GM19193 (cell line): Measurements from ENCODE around the gene CSF2RB.

Experiments used
- POLR2A ChIP-seq: IDR thresholded peaks from 4 replicates; pipeline ENCODE4 v1.6.1; 2011; ENCODE audit not compliant: insufficient read depth, insufficient read length; ENCODE audit errors: extremely low read depth

Gene CSF2RB

GRCh38 chr22:36879775-36880174 is 33.7 kb upstream of the CSF2RB start:
- TF ChIP-seq POLR2A = no peak

GRCh38 chr22:36881504-36882245 is 31.8 kb upstream of the CSF2RB start:
- no peak for TF ChIP-seq POLR2A

DNA sequence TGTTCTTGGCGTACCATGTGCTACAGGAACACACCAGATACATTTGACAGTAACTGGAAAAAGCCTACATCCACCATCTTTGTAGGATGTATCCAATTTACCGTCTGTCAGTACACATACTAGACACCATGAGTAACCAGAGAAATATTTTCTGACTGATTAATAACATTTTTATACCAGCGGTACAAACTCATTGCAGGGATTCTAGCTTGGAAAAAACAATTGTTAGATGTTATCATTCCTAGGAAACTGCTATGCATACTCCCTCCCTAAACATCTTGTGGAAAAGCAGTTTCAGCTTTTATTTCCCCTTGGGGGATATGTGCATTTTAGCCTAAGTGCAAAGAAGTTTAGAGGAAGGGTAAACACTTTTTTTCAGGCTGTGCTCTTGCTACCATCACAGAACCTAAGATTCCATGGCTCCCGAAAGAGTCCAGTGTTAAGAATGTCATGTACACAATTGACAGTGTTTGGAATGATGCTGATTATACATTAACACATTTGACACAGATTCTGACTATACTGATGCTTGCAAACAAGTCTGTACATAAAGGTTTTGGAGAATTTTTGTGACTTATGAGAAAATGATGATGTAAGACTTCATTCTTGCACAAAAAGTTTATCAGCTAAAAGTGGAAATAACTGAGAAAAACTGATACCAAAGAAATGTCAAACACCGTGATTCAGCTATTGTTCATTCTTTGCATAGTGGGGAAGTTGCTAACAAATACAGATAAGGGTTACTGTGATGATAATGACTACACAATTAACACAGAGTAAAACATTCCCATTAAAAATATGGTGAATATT is 28.9 kb upstream of the CSF2RB start:
- TF ChIP-seq POLR2A = no peak

DNA sequence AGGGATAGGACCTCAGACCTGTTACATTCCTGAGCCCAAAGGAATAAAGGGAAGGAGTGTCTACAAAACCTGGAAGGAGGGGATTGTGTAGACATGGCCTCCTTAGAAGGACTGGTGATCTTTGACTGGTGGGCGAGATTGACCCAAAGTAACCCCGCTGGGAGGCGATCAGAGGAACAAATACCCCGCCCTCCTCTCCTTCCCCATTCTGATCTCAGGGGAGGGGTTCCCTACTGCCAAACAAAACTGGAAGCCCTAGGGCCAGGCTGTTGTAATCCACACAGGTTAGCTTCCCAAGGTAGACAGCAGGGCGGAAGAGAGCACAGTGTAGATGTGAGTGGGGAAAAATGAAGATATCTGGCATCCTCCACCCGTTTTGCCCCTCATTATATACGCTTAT is 28.0 kb upstream of the CSF2RB start:
- no peak for TF ChIP-seq POLR2A

DNA sequence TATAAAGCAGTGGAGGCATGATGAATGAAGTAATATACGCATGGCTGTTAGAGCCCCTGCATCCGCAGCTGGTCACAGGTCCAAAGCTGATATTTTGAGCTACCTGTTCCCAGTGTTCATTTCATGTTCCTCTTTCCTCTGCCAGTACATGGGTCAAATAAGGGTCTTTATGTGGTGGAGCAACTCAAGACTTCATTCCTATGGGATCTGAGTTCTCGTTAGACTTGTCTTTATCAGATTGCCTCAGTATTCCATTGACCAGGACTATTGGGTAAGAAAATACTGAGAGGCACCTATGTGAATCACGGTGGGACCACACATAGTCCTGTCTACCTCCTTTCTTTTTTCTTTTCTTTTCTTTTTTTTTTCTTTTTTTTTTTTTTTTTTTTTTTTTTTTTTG is 27.4 kb upstream of the CSF2RB start:
- no peak for TF ChIP-seq POLR2A

- TF ChIP-seq POLR2A = no peak
Observed at GRCh38 chr22:36887162-36887561, 26.3 kb upstream of the CSF2RB start.

- no peak for TF ChIP-seq POLR2A
Observed at GRCh38 chr22:36891646-36892045, 21.8 kb upstream of the CSF2RB start.

GRCh38 chr22:36892292-36892691 is 21.1 kb upstream of the CSF2RB start:
- TF ChIP-seq POLR2A = no peak

DNA sequence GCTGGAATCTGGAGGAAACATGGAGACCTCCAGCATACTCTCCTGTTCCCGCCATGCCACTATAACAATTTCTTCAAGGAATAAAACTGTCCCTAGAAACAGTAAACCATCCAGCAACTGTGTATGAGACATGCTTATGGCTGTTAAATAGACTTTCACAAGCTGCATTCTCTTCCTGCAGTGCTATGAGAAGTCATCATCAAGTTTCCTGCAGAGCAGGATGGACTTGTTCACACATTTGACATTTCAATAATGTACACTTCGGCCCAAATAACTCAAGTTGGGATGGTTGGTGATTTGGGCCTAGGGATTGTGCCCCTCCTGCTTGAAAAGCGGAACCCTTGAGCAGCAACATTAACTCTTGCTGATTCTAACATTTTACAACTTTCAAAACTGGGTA is 20.2 kb upstream of the CSF2RB start:
- no peak for TF ChIP-seq POLR2A

DNA sequence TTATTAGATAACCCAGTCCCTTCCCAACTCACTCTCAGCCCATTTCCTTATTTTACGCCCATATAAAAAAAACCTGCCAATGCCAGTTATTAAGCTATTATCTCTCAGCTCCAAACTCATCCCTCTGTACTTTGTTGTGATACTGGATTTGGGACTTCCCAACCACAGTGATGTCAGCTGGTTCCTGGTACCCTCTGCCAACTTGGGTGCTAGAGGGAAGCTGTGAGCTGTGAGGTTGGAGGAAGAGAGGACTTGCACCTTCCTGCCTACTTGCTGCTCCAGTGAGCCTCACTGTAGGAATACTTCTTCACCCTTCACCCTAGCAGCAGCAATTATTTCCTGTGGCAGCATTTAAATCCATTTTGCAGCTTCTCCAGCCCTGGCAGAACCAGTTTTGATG is 19.2 kb upstream of the CSF2RB start:
- no peak for TF ChIP-seq POLR2A

DNA sequence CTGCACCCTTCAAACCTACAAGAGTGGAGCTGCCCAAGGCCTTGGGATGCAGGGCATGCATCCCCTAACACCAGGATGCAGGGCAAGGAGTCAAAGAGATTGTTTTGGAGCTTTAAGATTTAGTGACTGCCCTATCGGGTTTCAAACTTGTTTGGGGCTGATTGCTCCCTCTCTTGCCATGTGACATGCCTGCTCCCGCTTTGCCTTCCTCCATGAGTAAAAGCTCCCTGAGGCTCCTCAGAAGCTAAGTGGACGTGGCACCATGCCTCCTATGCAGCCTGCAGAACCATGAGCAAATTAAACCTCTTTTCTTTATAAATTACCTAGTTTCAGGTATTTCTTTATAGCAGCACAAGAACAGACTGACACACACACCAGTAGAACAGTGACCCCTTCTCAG is 15.8 kb upstream of the CSF2RB start:
- no peak for TF ChIP-seq POLR2A

- TF ChIP-seq POLR2A = no peak
Observed at GRCh38 chr22:36898690-36899089, 14.7 kb upstream of the CSF2RB start.

DNA sequence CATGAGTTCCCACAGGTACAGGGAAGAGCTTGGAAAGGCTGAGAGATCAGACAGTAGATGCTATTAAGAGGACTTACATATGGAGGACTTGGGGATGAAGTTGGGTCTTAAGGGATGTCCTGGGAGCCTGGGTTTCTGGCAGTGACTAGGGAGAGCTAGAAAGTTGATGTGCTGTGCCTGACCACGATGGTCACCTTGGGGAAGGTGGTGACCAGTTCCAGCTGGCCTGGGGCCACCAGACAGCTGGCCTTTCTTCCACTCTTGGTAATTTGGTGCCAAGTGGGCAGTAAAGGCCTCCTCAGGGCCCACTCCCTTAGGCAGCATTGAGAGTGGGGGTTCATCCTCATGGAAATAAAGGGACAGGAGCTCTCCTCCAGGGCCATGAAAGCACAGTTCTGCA is 13.9 kb upstream of the CSF2RB start:
- no peak for TF ChIP-seq POLR2A

DNA sequence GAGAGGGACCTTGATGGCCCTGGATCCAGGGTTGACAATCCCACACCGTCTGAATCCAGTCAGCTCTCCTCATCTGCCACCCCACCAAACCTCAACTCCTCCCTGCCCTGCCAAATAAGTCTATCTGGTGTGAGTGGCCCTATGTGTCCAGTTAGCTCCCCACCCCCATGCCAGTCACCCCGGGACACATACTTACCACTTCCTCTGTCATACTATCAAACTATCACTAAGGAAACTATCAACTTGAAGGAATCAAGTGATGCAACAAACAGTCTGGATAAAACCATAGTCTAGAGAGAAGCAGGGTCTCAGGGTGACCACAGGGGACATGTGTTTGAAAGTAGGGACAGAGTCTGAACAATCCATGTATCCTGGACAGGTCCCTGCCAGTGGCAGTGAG is 13.2 kb upstream of the CSF2RB start:
- TF ChIP-seq POLR2A = no peak

DNA sequence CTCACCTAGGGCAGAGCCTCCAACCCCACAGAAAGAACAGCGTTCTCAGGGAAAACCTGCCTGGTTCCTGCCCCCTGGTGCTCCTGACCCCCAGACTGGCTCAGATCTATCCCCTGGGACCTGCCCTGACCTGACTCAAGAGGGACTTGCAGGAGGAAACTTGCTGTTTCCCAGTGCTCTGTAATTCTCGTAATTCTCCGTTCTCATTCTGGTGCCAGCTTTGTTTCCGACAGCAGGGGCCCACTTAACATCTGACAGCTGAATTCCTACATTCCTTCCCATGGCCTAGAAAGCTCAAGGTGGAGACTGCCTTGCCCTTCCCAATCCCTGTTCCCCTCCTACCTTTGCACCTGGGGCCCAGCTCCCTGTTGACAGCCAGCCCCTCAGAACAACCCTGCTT is 12.5 kb upstream of the CSF2RB start:
- TF ChIP-seq POLR2A = no peak
